Measurements from ENCODE around the gene PLIN5. TPM values are rescaled to one million over a fixed set of nuclear protein-coding genes. Genes with fewer than 3 reads are reported as not detected.
A peak's percentile ranks its signal among the peaks of the same experiment; 100 is the strongest.

The PLIN5 gene, protein sequence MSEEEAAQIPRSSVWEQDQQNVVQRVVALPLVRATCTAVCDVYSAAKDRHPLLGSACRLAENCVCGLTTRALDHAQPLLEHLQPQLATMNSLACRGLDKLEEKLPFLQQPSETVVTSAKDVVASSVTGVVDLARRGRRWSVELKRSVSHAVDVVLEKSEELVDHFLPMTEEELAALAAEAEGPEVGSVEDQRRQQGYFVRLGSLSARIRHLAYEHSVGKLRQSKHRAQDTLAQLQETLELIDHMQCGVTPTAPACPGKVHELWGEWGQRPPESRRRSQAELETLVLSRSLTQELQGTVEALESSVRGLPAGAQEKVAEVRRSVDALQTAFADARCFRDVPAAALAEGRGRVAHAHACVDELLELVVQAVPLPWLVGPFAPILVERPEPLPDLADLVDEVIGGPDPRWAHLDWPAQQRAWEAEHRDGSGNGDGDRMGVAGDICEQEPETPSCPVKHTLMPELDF
- total RNA-seq, result 10 to 100 TPM; 25.5 to 60.3 (median 28.2) TPM
- 33.9 TPM for polyA plus RNA-seq
- long read RNA-seq, donor 1, transcript PLIN5-201 (8 exons, 2,470 nt), result major isoform, 70 of 121 reads
- long read RNA-seq, donor 1, partial matches to known transcripts, result 3 of 121 reads
- long read RNA-seq, donor 1, other reads (novel, unspliced or antisense), result 41 of 121 reads
- long read RNA-seq, donor 2, transcript PLIN5-201 (8 exons, 2,470 nt), result major isoform, 21 of 49 reads
- long read RNA-seq, donor 2, partial matches to known transcripts, result 0 of 49 reads
- long read RNA-seq, donor 2, other reads (novel, unspliced or antisense), result 27 of 49 reads
- long read RNA-seq, donor 3, transcript PLIN5-201 (8 exons, 2,470 nt), result major isoform, 322 of 470 reads
- long read RNA-seq, donor 3, partial matches to known transcripts, result 15 of 470 reads
- long read RNA-seq, donor 3, other reads (novel, unspliced or antisense), result 127 of 470 reads
- long read RNA-seq, donor 4, transcript PLIN5-201 (8 exons, 2,470 nt), result major isoform, 95 of 143 reads
- long read RNA-seq, donor 4, partial matches to known transcripts, result 4 of 143 reads
- long read RNA-seq, donor 4, other reads (novel, unspliced or antisense), result 40 of 143 reads

DNA sequence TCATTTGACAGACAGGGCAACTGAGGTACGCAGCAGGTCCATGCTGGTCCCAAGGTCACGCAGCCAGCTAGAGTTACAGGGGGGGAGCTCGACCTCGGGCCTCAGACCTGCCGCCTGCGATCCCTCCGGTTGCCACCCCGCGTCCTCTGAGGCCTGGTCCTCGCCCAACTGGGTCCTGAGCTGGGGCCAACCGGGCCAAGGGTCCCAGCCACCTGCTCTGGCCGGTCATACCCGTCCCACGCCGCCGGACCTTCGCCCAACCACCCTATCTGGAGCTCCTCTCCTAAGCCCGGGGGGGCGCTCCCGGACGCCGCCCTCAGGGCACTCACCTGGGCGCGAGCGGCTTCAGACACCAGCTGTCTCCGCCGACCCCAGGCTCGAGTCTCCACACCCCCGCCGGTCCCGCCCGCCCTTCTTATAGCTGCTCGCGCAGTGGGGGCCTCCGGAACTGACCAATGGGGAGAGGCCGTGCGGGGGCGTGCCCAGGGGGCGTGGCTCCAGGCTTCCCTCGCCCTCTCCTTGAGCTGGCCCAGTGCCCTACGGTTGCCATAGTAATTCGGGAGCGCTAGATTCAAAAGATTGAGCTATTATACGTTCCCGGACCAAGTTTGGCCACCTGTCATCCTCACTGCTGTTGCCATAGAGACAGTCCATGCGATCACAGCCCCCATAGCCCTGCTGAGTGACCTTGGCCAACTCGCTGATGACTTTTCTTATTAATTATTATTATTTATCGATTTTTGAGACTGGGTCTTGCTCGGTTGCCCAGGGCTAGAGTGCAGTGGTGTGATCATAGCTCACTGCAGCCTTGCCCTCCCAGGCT lies at the start of gene PLIN5:
PLIN5 (minus strand) TSS at position 389 of the 823 bp plus-strand sequence. CDS start 1,150 bp downstream, outside the sequence.
- Histone ChIP-seq H3K27me3 (ENCODE audit: control insufficient read depth, insufficient read depth) (no peaks in the 10 kb centered on the region), H3K4me3 (ENCODE audit: low read length) (peak within 1 kb of the TSS; percentile 21), H3K4me1 (ENCODE audit: control insufficient read depth, insufficient read depth, low read length) (no peaks in the 10 kb centered on the region), H3K27ac (ENCODE audit: low read length) (peak within 1 kb of the TSS; percentile 33), H3K9me3 (ENCODE audit: control insufficient read depth, low read length) (no peaks in the 10 kb centered on the region)
- intact Hi-C loops (cut with DNase I), result no loop called here
- ATAC-seq (peak; percentile 85 to 86), DNase-seq (peak; percentile 81 to 92 (median 90))
- 9% methylated on average over 49 of the region's 49 CpGs for WGBS

- intact Hi-C loops (cut with DNase I), result no loop called here
- Histone ChIP-seq H3K4me3 (ENCODE audit: low read length) (peak overlapping the region; percentile 61), H3K4me1 (ENCODE audit: control insufficient read depth, insufficient read depth, low read length) (no peaks in the 10 kb centered on the region), H3K27me3 (ENCODE audit: control insufficient read depth, insufficient read depth) (no peaks in the 10 kb centered on the region), H3K9me3 (ENCODE audit: control insufficient read depth, low read length) (no peaks in the 10 kb centered on the region), H3K27ac (ENCODE audit: low read length) (no peak overlapping the region)
- peak in 1 of 2 donors; percentile 36 for ATAC-seq
- 3% methylated on average over 49 of the region's 49 CpGs for WGBS
- peak in 2 of 3 donors; percentile 53 to 59 for DNase-seq
Measured at GRCh38 chr19:4583961-4584669, 49.1 kb upstream of the PLIN5 start.

DNA sequence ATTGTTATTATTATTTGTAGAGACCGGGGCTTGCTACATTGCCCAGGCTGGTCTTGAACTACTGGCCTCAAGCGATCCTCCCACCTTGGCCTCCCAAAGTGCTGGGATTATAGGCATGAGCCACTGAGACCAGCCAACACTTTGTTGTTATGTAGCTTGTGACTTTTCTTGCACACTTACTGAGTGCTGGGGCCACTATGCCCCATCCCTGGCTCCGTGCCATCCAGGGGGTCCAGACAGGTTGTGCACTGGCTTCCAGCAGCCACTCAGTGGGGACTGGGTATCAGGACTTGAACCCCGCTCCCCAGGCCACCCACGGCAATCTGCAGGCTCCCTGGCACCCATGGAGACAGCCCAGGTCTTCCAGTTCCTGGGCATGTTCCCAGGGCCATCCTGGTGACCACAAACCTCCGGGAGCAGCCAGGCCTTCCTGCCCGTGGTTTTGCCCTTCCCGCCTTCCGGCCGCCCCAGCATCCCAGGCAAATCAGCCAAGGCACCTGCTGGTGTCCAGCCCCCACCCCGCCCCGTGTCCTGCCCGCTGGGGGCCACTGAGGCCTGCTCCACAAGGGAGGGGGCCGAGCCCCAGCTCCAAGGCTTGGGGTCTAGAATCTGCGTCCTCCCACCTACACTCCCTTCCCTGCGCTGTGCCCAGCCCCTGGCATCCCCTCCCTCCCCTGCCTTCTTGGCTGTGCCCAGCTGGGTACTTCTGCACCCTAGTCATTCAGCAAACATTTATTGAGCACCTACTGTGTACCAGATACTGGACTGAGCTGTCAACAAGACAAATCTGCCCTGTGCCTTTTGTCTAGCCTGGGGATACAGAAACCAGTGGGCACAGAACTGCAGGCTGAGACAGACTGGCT lies 48.2 kb upstream of the PLIN5 start:
- intact Hi-C loops (cut with DNase I), result no loop called here
- DNase-seq (peak in 1 of 3 donors; percentile 47), ATAC-seq (no peak)
- no peaks in the 10 kb centered on the region for H3K4me1 ChIP-seq (ENCODE audit: control insufficient read depth, insufficient read depth, low read length)
- WGBS, result 68% methylated on average over 16 of the region's 16 CpGs
- H3K27me3 ChIP-seq (ENCODE audit: control insufficient read depth, insufficient read depth), result no peaks in the 10 kb centered on the region
- no peak overlapping the region for H3K4me3 ChIP-seq (ENCODE audit: low read length)
- no peak overlapping the region for H3K27ac ChIP-seq (ENCODE audit: low read length)
- H3K9me3 ChIP-seq (ENCODE audit: control insufficient read depth, low read length), result no peaks in the 10 kb centered on the region

DNA sequence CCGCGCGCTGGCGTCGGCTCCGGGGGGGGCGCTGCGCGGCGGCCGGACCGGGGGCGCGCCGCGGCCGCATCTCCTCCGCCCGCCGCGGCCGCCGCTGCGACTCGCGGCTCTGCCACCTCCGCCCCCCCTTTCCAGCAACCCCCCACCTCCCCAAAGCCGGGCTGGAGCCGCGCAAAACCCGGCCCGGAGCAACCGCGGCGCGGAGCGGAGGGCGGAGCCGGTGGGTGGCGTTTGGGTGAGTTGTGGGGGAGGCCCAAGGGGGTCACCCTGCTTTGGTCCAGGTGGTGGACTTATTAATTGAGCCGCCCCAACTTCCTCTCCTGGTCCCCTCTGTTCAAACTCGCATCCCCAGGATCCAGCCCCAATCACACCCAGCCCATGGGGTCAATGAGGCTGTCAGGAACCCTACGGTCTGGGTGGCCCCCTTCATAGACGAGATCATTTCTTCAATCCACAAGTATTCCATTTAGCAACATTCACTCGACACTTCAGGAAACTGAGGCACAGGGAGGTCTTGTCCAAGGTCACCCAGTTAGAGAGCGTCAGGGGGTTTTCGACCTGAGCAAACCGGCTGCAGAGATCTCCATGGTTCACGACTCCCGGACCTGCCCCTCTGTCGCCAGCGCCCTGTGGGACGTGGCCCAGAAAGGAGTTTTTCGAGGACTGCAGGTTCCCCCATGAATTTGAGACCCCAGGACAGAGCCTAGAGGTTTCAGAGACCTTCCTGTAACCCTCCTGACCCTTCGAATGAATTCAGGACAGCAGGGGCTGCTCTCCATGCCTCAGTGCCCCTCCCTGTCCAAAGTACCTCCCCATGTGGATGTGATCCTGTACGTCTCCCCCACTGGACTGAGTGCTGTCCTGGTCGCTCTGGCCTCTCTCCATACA lies 46.9 kb upstream of the PLIN5 start:
- DNase-seq (peak in 1 of 3 donors; percentile 58), ATAC-seq (no peak)
- Histone ChIP-seq H3K4me3 (ENCODE audit: low read length) (peak overlapping the region; percentile 56), H3K9me3 (ENCODE audit: control insufficient read depth, low read length) (no peaks in the 10 kb centered on the region), H3K4me1 (ENCODE audit: control insufficient read depth, insufficient read depth, low read length) (no peaks in the 10 kb centered on the region), H3K27me3 (ENCODE audit: control insufficient read depth, insufficient read depth) (no peaks in the 10 kb centered on the region), H3K27ac (ENCODE audit: low read length) (no peak overlapping the region)
- intact Hi-C loops (cut with DNase I), result no loop called here
- WGBS, result 16% methylated on average over 49 of the region's 57 CpGs

DNA sequence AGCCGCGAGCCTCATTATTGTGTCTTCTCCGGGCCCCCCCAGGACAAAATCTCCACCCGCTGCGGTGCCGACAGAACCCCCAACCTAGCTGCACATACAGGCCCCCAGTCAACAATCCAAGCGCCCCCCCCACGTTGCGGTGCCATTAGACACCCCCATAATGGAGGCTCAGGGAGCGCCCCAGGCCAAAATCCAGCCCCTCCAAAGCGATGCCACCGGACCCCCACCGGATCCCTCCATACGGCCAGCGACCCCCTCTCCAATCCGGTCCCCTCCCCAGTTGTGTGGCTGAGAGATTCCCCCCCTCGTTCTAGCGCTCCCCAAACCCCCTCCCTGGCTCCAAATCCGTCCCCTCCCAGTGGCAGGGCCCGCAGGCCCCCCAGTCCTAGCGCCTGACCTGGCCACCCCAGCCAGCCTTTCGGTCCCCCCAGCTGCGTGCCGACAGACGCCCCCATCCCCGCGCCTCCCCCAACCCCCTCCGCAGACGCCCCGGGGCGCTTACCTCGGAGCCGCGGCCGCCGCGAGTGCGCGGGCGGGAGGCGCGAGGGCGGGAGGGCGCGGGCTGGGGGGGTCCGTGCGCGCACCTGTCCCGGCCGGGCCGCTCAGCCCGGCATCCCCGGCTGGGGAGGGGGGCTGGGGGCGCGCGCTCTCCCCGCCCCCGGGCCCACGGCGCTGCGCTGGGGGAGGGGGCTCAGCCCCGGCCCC lies 46.1 kb upstream of the PLIN5 start:
- H3K27me3 ChIP-seq (ENCODE audit: control insufficient read depth, insufficient read depth), result no peaks in the 10 kb centered on the region
- DNase-seq (peak in 1 of 3 donors; percentile 32), ATAC-seq (no peak)
- no peaks in the 10 kb centered on the region for H3K9me3 ChIP-seq (ENCODE audit: control insufficient read depth, low read length)
- no peaks in the 10 kb centered on the region for H3K4me1 ChIP-seq (ENCODE audit: control insufficient read depth, insufficient read depth, low read length)
- peak overlapping the region; percentile 56 for H3K4me3 ChIP-seq (ENCODE audit: low read length)
- H3K27ac ChIP-seq (ENCODE audit: low read length), result no peak overlapping the region
- intact Hi-C loops (cut with DNase I), result no loop called here
- 1% methylated on average over 62 of the region's 62 CpGs for WGBS

- no peaks in the 10 kb centered on the region for H3K4me1 ChIP-seq (ENCODE audit: control insufficient read depth, insufficient read depth, low read length)
- no peak overlapping the region for H3K27ac ChIP-seq (ENCODE audit: low read length)
- peak overlapping the region; percentile 56 for H3K4me3 ChIP-seq (ENCODE audit: low read length)
- ATAC-seq (no peak), DNase-seq (no peak)
- H3K27me3 ChIP-seq (ENCODE audit: control insufficient read depth, insufficient read depth), result no peaks in the 10 kb centered on the region
- intact Hi-C loops (cut with DNase I), result no loop called here
- WGBS, result 6% methylated on average over 50 of the region's 50 CpGs
- H3K9me3 ChIP-seq (ENCODE audit: control insufficient read depth, low read length), result no peaks in the 10 kb centered on the region
Measured at GRCh38 chr19:4580021-4580901, 45.2 kb upstream of the PLIN5 start.

DNA sequence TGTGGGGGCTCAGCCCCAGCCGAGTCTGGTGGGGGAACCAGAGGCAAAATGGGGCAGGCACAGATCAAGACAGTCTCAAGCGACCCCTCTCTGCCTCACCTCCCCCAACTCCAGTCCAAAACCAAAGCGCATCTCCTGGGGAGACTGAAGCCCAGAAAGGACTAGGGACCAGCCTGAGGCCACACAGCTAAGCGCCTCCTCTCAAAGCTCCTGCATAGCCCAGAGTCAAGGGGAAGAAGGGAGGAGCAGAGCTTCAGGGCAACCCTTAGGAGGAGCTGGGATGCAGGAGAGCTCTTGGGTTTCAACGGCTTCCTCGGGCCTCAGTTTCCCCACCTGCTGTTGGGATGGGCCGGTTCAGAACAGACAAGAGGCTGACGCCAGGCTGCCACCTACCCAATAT lies 44.4 kb upstream of the PLIN5 start:
- ATAC-seq (no peak), DNase-seq (peak in 1 of 3 donors; percentile 25)
- Histone ChIP-seq H3K9me3 (ENCODE audit: control insufficient read depth, low read length) (no peaks in the 10 kb centered on the region), H3K4me1 (ENCODE audit: control insufficient read depth, insufficient read depth, low read length) (no peaks in the 10 kb centered on the region), H3K27ac (ENCODE audit: low read length) (no peak overlapping the region), H3K27me3 (ENCODE audit: control insufficient read depth, insufficient read depth) (no peaks in the 10 kb centered on the region), H3K4me3 (ENCODE audit: low read length) (no peak overlapping the region)
- intact Hi-C loops (cut with DNase I), result loop anchor here (5.0 kb wide), 2 partner anchors 53 to 58 kb away; partner anchors contain the start of gene TNFAIP8L1 (in 3 of the 4)
- WGBS, result 75% methylated on average over 8 of the region's 8 CpGs
